SK-N-SH (cell line): ENCODE data around the gene FBXL15. TPM values are rescaled to one million over a fixed set of nuclear protein-coding genes. Genes with fewer than 3 reads are reported as not detected.

Experiments used
- CTCF ChIA-PET: fragments of 300-600, 350-600 bp; formaldehyde crosslinking; extraction: SDS; loops from one replicate; lab custom pipeline; 2021; lab: Yijun Ruan, JAX
- POLR2A ChIA-PET: fragments of 350-600 bp; sonication (Branson Sonifier 250); formaldehyde crosslinking; extraction: SDS; loops from one replicate; lab custom pipeline; 2020; ENCODE audit warnings: antibody characterized with exemption, inconsistent platforms; lab: Yijun Ruan, JAX
- DNase-seq: peaks from one replicate; pipeline ENCODE4 v3.0.0; 2012
- H2AFZ ChIP-seq: fragments of 200-600 bp; sonication (generic); 2 replicates; pipeline ENCODE4 v1.8.1; 2016; ENCODE audit warnings: antibody characterized with exemption, mild to moderate bottlenecking, low read depth
- H3F3A ChIP-seq: fragments of 200-600 bp; sonication (generic); replicated peaks from 2 replicates; pipeline ENCODE3; 2016; ENCODE audit warnings: antibody characterized with exemption, mild to moderate bottlenecking; ENCODE audit not compliant: insufficient read depth
- H3K27ac ChIP-seq, 2 experiments: fragments of 200-500 bp in 1 of 2; fragments of 200-600 bp in 1 of 2; sonication (Bioruptor generic) in 1 of 2; sonication (generic), shearing (Covaris generic) in 1 of 2; 2 replicates each; pipeline versions ENCODE4 v1.5.1 to v1.6.1; 2014 to 2016; ENCODE audit warnings: low read depth in 2 of 2, inconsistent platforms in 1 of 2, low read length in 1 of 2, mild to moderate bottlenecking in 1 of 2, mixed read lengths in 1 of 2
- H3K27me3 ChIP-seq: fragments of 200-600 bp; sonication (generic), shearing (Covaris generic); 2 replicates; pipeline ENCODE4 v1.6.1; 2016; ENCODE audit warnings: mixed run types; ENCODE audit not compliant: insufficient read depth
- H3K36me3 ChIP-seq, 2 experiments: fragments of 200-500 bp in 1 of 2; fragments of 200-600 bp in 1 of 2; sonication (Bioruptor generic) in 1 of 2; sonication (generic) in 1 of 2; replicated peaks in 1 of 2; 2 replicates each; pipeline versions ENCODE3 to v1.5.1; 2014 to 2016; ENCODE audit warnings: low read length in 1 of 2, mild to moderate bottlenecking in 1 of 2; ENCODE audit not compliant: insufficient read depth in 2 of 2, control insufficient read depth in 1 of 2
- H3K4me1 ChIP-seq, 2 experiments: fragments of 200-500 bp in 1 of 2; fragments of 200-600 bp in 1 of 2; sonication (Bioruptor generic) in 1 of 2; sonication (generic), shearing (Covaris generic) in 1 of 2; 2 replicates each; pipeline versions ENCODE4 v1.5.1 to v1.6.1; 2014 to 2016; ENCODE audit warnings: low read depth in 1 of 2, low read length in 1 of 2, mixed run types in 1 of 2; ENCODE audit not compliant: insufficient read depth in 2 of 2, control insufficient read depth in 1 of 2
- H3K4me2 ChIP-seq: fragments of 200-600 bp; sonication (generic), shearing (Covaris generic); 2 replicates; pipeline ENCODE4 v1.6.1; 2017; ENCODE audit warnings: mixed run types
- H3K4me3 ChIP-seq, 2 experiments: fragments of 200-500 bp in 1 of 2; fragments of 200-600 bp in 1 of 2; sonication (Bioruptor generic) in 1 of 2; sonication (generic), shearing (Covaris generic) in 1 of 2; 2 replicates each; pipeline versions ENCODE4 v1.5.1 to v1.8.1; 2014 to 2016; ENCODE audit warnings: low read depth in 2 of 2, inconsistent platforms in 1 of 2, low read length in 1 of 2, mild to moderate bottlenecking in 1 of 2, mixed read lengths in 1 of 2, moderate library complexity in 1 of 2
- H3K79me2 ChIP-seq: fragments of 200-600 bp; sonication (generic); 2 replicates; pipeline ENCODE4 v1.8.1; 2017; ENCODE audit warnings: mild to moderate bottlenecking; ENCODE audit not compliant: insufficient read depth
- H3K9ac ChIP-seq: fragments of 200-600 bp; sonication (generic); 2 replicates; pipeline ENCODE4 v1.6.1; 2017; ENCODE audit warnings: mixed run types
- H3K9me2 ChIP-seq: fragments of 200-600 bp; sonication (generic); 2 replicates; pipeline ENCODE4 v1.6.1; 2017; ENCODE audit warnings: mixed run types
- H3K9me3 ChIP-seq: fragments of 200-600 bp; sonication (generic); 2 replicates; pipeline ENCODE4 v1.6.1; 2017; ENCODE audit warnings: mixed run types, mild to moderate bottlenecking, moderate library complexity
- H4K20me1 ChIP-seq: fragments of 200-600 bp; sonication (generic); 2 replicates; pipeline ENCODE4 v1.6.1; 2017; ENCODE audit warnings: mild to moderate bottlenecking, mixed run types; ENCODE audit not compliant: insufficient read depth
- CHD2 ChIP-seq: fragments of 150-350 bp; IDR thresholded peaks from 2 replicates; pipeline ENCODE4 v1.6.1; 2018; ENCODE audit warnings: low read length; ENCODE audit not compliant: partially characterized antibody
- CTCF ChIP-seq: fragments of 200-600 bp; sonication (generic); IDR thresholded peaks from 2 replicates; pipeline ENCODE4 v1.6.1; 2017; ENCODE audit warnings: antibody characterized with exemption, mild to moderate bottlenecking, moderate library complexity
- EP300 ChIP-seq, 2 experiments: IDR thresholded peaks; 2 replicates each; pipeline versions ENCODE4 v1.4.0 to v1.6.1; 2012; ENCODE audit warnings: borderline replicate concordance in 1 of 2, low read depth in 1 of 2, low read length in 1 of 2
- FOSL2 ChIP-seq: IDR thresholded peaks from 2 replicates; pipeline ENCODE4 v1.4.0; 2012; ENCODE audit warnings: low read depth, mild to moderate bottlenecking, moderate library complexity, borderline replicate concordance
- FOXJ3 ChIP-seq: sonication (generic); formaldehyde crosslinking; IDR thresholded peaks from 2 replicates; pipeline ENCODE4 v1.5.1; 2020; ENCODE audit warnings: mild to moderate bottlenecking, missing genetic modification reagents
- GABPA ChIP-seq: IDR thresholded peaks from 2 replicates; pipeline ENCODE4 v1.4.0; 2012; ENCODE audit warnings: low read depth, mild to moderate bottlenecking
- IRF3 ChIP-seq: fragments of 150-350 bp; IDR thresholded peaks from 2 replicates; pipeline ENCODE4 v1.6.1; 2016; ENCODE audit warnings: mild to moderate bottlenecking, low read depth, low read length
- MAX ChIP-seq: IDR thresholded peaks from 2 replicates; pipeline ENCODE4 v1.4.0; 2012; ENCODE audit warnings: low read depth
- NFIC ChIP-seq: IDR thresholded peaks from 2 replicates; pipeline ENCODE4 v1.4.0; 2012; ENCODE audit warnings: borderline replicate concordance
- NRF1 ChIP-seq: IDR thresholded peaks from 2 replicates; pipeline ENCODE4 v1.6.1; 2012; ENCODE audit warnings: low read depth, mild to moderate bottlenecking, low read length
- RCOR1 ChIP-seq: fragments of 150-350 bp; IDR thresholded peaks from 2 replicates; pipeline ENCODE4 v1.6.1; 2017; ENCODE audit warnings: antibody characterized with exemption, low read length
- REST ChIP-seq: IDR thresholded peaks from 2 replicates; pipeline ENCODE4 v1.6.1; 2012; ENCODE audit warnings: mild to moderate bottlenecking, low read depth, low read length, moderate library complexity
- RXRA ChIP-seq: IDR thresholded peaks from 2 replicates; pipeline ENCODE4 v1.4.0; 2012; ENCODE audit warnings: low read depth, mild to moderate bottlenecking, borderline replicate concordance
- SIN3A ChIP-seq: IDR thresholded peaks from 2 replicates; pipeline ENCODE4 v1.6.1; 2012; ENCODE audit warnings: low read depth, mild to moderate bottlenecking, low read length, moderate library complexity, borderline replicate concordance
- TAF1 ChIP-seq: IDR thresholded peaks from 2 replicates; pipeline ENCODE4 v1.6.1; 2012; ENCODE audit warnings: low read depth, mild to moderate bottlenecking, low read length, moderate library complexity, borderline replicate concordance
- TCF12 ChIP-seq: IDR thresholded peaks from 2 replicates; pipeline ENCODE4 v1.4.0; 2012
- TEAD4 ChIP-seq: IDR thresholded peaks from 2 replicates; pipeline ENCODE4 v1.4.0; 2012; ENCODE audit warnings: mild to moderate bottlenecking, borderline replicate concordance; ENCODE audit not compliant: insufficient read depth
- USF1 ChIP-seq: IDR thresholded peaks from 2 replicates; pipeline ENCODE4 v1.4.0; 2012; ENCODE audit warnings: low read depth, borderline replicate concordance
- USF2 ChIP-seq: fragments of 150-350 bp; IDR thresholded peaks from 2 replicates; pipeline ENCODE4 v1.6.1; 2017; ENCODE audit warnings: antibody characterized with exemption, low read length, low read depth, borderline replicate concordance
- YY1 ChIP-seq: IDR thresholded peaks from 2 replicates; pipeline ENCODE4 v1.4.0; 2012; ENCODE audit warnings: low read depth, mild to moderate bottlenecking
- WGBS: methylation state at CpG from one replicate; pipeline ENCODE4 v1.1.6; 2017; ENCODE audit warnings: low lambda C conversion rate; 5-methylcytosine and 5-hydroxymethylcytosine counted together
- polyA plus RNA-seq, 3 experiments: library from polyadenylated mRNA; depleted of rRNA; stranded (reverse); fragments of >200 nt; gene quantifications; 2 replicates each; pipeline ENCODE4 v1.2.3, GENCODE V29; 2012

Gene FBXL15
- polyA plus RNA-seq, 1 of the 3 experiments (the other 2 are of a cell fraction): 17.2 TPM

- TF ChIP-seq RCOR1: no peak
- no peak for TF ChIP-seq TAF1
- no peak for TF ChIP-seq NRF1
- no peak; the same call in 1 of the 2 replicates for TF ChIP-seq RXRA
- no peak for TF ChIP-seq TCF12
- TF ChIP-seq FOSL2: no peak
- peak; percentile 4 for TF ChIP-seq CHD2
- TF ChIP-seq CTCF: peak; percentile 91
- no peak for TF ChIP-seq NFIC
These were observed 27.1 kb upstream of the FBXL15 start (continued) for GRCh38 chr10:102393411-102394078.

GRCh38 chr10:102394079-102394800 lies 26.4 kb upstream of the FBXL15 start:
- 0% methylated on average over 6 of the region's 71 CpGs for WGBS
- H3K4me2 ChIP-seq: peak overlapping the region; percentile 90
- peaks cover 3% of the 10 kb centered on the region for H3F3A ChIP-seq
- POLR2A ChIA-PET: interaction anchor here (0.6 to 2.8 kb wide), 3 partner anchors 28 to 275 kb away, joined by 3 to 11 read pairs (median 3); no protein-coding TSS in a partner anchor
- H3K4me3 ChIP-seq: peak overlapping the region; percentile 65 to 77
- H3K9me2 ChIP-seq: no peaks in the 10 kb centered on the region
- CTCF ChIA-PET: interaction anchor here (0.8 to 16.5 kb wide), 41 partner anchors 11 to 271 kb away, joined by 3 to 359 read pairs (median 5); partner anchors contain the start of genes CUEDC2, ELOVL3, FBXL15 and GBF1
- H3K27me3 ChIP-seq: no peaks in the 10 kb centered on the region
- DNase-seq: peak; percentile 92
- H3K4me1 ChIP-seq: peaks cover 0 to 17% of the 10 kb centered on the region in 2 experiments; a peak in 1 of 4 replicates
- H3K36me3 ChIP-seq: no peaks in the 10 kb centered on the region
- peaks cover 5% of the 10 kb centered on the region; the same call in 1 of the 2 replicates for H3K79me2 ChIP-seq
- peak overlapping the region; percentile 83; the same call in 1 of the 2 replicates for H2AFZ ChIP-seq
- H3K9ac ChIP-seq: peak overlapping the region; percentile 68
- H3K27ac ChIP-seq: peak overlapping the region; percentile 47 to 81; a peak in 3 of 4 replicates
- no peaks in the 10 kb centered on the region for H4K20me1 ChIP-seq
- no peaks in the 10 kb centered on the region for H3K9me3 ChIP-seq
- TF ChIP-seq TEAD4 (no peak), FOSL2 (peak; percentile 19; the same call in 1 of the 2 replicates), SIN3A (peak; percentile 92; the same call in 1 of the 2 replicates), MAX (peak; percentile 31; the same call in 1 of the 2 replicates), TCF12 (peak; percentile 3; the same call in 1 of the 2 replicates), REST (peak; percentile 54), USF2 (no peak), FOXJ3 (CRISPR knock-in tag) (no peak), YY1 (no peak), GABPA (peak; percentile 59; the same call in 1 of the 2 replicates), IRF3 (no peak), EP300 (IDR thresholded peaks at IDR 0.05; ENCODE audit: borderline replicate concordance in 1 of 2, low read depth in 1 of 2, low read length in 1 of 2) (no peak), USF1 (peak; percentile 4; the same call in 1 of the 2 replicates)
